NCI-H1105 treated with DMSO at 0.1 percent for 48 hours (cell line): ENCODE measurements around the gene DIP2A.
"Not testable (repeated sequence)": the region's sequence is repeated elsewhere in the genome, so short reads cannot be mapped to it uniquely, and the experiment has no call there.

Experiments used
- DNase-seq: peaks from one replicate; lab custom pipeline; 2025; lab: John Stamatoyannopoulos, UW

The DIP2A gene

GRCh38 chr21:46424621-46425020, 34.1 kb upstream of the DIP2A start:
- DNase-seq: no peak

GRCh38 chr21:46425041-46425440, 33.6 kb upstream of the DIP2A start:
- no peak for DNase-seq

- no peak for DNase-seq
These were observed 33.1 kb upstream of the DIP2A start for GRCh38 chr21:46425571-46425970.

GRCh38 chr21:46426313-46427046, 32.2 kb upstream of the DIP2A start:
- no peak for DNase-seq

- no peak for DNase-seq
These were observed 31.2 kb upstream of the DIP2A start for GRCh38 chr21:46427516-46427915.

- no peak for DNase-seq
These were observed 30.4 kb upstream of the DIP2A start for GRCh38 chr21:46428286-46428685.

GRCh38 chr21:46428987-46429710, 29.5 kb upstream of the DIP2A start:
- no peak for DNase-seq

- no peak for DNase-seq
These were observed 28.7 kb upstream of the DIP2A start for GRCh38 chr21:46429754-46430681.

- no peak for DNase-seq
These were observed 27.2 kb upstream of the DIP2A start for GRCh38 chr21:46431448-46431847.

GRCh38 chr21:46431884-46432488, 26.7 kb upstream of the DIP2A start:
- no peak for DNase-seq

- DNase-seq: not testable (repeated sequence)
These were observed 25.6 kb upstream of the DIP2A start for GRCh38 chr21:46433116-46433515.

GRCh38 chr21:46434322-46434958, 24.3 kb upstream of the DIP2A start:
- no peak for DNase-seq

- DNase-seq: no peak
These were observed 22.9 kb upstream of the DIP2A start for GRCh38 chr21:46435786-46436227.

GRCh38 chr21:46436621-46437020, 22.1 kb upstream of the DIP2A start:
- no peak for DNase-seq

GRCh38 chr21:46437096-46437498, 21.6 kb upstream of the DIP2A start:
- no peak for DNase-seq

GRCh38 chr21:46437511-46437910, 21.2 kb upstream of the DIP2A start:
- no peak for DNase-seq

- DNase-seq: no peak
These were observed 20.4 kb upstream of the DIP2A start for GRCh38 chr21:46438241-46438640.

- no peak for DNase-seq
These were observed 18.8 kb upstream of the DIP2A start for GRCh38 chr21:46439906-46440305.

GRCh38 chr21:46441331-46441730, 17.4 kb upstream of the DIP2A start:
- DNase-seq: no peak

- no peak for DNase-seq
These were observed 16.7 kb upstream of the DIP2A start for GRCh38 chr21:46441961-46442498.

- no peak for DNase-seq
These were observed 15.8 kb upstream of the DIP2A start for GRCh38 chr21:46442938-46443337.
